A172 (cell line): Measurements from ENCODE around the gene BRIP1. TPM values are rescaled to one million over a fixed set of nuclear protein-coding genes. Genes with fewer than 3 reads are reported as not detected.
A peak's percentile ranks its signal among the peaks of the same experiment; 100 is the strongest.
"Not testable (repeated sequence)": the region's sequence is repeated elsewhere in the genome, so short reads cannot be mapped to it uniquely, and the experiment has no call there.

Experiments
- DNase-seq: peaks from one replicate; pipeline ENCODE4 v3.0.0-alpha.2; 2015; ENCODE audit warnings: low spot score
- total RNA-seq: library from RNA; depleted of rRNA; stranded (reverse); fragments of >200 nt; shearing (Covaris generic); gene quantifications from 2 replicates; pipeline ENCODE4 v1.2.3, GENCODE V29; 2014

The BRIP1 gene
- total RNA-seq, 1 experiment from 2014 or later: 18.4 TPM

DNA sequence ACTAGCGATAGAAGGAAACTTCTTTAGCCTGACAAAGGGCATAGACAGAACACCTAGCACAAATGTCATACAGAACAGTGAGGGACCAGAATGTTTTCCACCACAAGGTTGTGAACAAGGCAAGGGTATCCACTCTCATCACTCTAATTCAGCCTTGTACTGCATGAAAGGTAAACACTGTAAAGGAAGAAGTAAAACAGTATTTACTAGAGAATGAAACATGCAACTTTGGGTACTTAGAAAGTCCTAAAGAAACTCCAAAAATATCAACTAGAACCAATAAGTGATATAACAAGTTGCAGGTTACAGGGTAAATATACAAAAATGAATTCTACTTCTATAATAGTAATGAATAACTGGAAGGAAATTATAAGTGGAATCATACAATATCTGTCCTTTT is 32.2 kb downstream of the BRIP1 start:
- DNase-seq: no peak

DNA sequence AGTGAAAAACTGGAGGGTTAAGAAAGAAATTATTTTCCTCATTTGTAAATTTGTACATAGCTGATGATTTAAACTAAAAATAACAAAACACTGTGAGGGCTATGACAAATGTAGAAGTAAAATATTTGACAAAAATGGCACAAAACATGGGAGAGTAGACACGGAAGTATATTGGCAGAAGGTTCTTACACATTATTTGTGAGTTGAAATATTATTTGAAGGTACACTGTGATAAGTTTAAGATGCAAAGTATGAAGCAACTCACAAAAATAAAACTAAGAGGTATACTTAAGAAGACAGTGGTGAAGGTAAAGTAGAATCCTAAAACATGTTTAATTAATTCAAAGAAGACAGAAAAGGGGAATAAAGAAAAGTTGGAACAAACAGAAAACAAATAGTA is 34.6 kb downstream of the BRIP1 start:
- no peak for DNase-seq

DNA sequence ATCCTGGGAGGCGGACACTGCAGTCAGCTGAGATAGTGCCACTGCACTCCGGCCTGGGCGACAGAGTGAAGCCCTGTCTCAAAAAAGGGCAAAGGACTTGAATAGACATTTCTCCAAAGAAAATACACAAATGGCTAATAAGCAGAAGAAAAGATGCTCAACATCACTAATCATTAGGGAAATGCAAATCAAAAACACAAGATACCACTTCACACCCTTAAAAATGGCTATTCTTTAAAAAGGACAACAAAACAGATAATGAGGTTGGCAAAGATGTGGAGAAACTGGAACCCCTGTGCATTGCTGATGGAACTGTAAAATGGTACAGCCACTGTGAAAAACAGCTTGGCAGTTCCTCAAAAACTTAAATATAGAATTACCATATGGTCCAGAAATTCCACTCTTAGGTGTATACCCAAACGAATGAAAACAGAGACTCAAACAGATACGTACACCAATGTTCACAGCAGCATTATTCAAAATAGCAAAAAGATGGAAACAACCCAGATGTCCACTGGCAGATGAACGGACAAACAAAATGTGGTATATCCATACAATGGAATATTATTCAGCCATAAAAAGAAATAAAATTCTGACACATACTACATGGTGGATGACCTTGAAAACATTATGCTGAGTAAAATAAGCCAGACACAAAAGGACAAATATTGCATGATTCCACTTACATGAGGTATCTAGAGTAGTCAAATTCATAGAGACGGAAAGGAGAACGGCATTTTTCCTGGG is 35.5 kb downstream of the BRIP1 start:
- no peak for DNase-seq

- not testable (repeated sequence) for DNase-seq
Measured at GRCh38 chr17:61826866-61827265, 36.5 kb downstream of the BRIP1 start.

DNA sequence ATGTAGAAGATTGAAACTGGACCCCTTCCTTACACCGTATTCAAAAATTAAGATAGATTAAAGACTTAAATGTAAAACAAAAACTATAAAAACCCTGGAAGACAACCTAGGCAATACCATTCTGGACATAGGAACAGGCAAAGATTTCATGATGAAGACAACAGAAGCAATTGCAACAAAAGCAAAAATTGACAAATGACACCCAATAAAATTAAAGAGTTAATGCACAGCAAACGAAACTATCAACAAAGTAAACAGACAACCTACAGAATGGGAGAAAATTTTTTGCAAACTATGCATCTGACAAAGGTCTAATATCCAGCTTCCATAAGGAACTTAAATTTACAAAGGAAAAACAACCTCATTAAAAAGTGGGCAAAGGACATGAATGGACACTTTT is 37.1 kb downstream of the BRIP1 start:
- DNase-seq: not testable (repeated sequence)

- DNase-seq: no peak
Measured at GRCh38 chr17:61825448-61826137, 37.7 kb downstream of the BRIP1 start.

DNA sequence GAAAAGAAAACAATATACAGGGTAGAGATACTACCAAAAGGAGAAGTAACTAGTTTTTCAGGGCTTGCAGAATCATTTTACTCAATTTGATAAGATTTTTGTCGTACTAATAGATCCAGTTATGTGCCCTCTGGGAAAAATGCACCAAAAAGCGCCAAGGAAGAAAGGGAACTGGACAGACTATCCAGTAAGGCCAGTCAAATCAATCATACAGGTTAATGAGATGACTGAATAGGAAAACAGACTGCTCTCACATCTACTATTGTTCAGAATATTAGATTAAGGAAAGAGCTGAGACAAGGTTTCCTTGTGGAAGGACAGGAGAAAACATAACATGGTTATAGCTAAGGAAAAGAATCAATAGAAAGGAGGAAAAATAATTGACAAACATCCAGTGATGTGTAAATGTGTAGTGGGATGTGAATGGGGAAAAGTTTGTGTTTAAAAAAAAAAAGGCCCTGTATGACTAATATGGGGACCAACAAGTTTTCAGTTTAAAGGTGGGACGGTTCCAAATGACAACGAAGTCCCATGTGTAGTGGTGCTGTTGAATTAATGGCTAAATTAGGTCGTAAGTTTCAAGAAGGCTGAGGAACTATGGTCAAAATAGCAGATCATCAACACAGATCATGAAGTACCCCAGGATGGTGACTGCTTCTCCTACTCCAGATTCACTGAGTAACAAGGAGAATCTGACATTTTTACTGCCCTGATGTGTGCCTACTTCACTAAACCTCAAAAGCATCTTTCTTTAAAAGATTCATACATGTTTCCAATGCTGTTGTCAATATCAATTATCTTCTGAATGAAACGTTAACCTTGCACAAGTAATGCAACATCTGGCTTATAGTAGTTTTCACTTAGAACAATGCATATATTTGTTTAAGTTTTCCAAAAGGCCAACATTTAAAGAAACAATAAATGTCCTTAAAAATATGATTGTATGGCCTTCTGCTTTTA is 40.7 kb downstream of the BRIP1 start:
- DNase-seq: no peak

DNA sequence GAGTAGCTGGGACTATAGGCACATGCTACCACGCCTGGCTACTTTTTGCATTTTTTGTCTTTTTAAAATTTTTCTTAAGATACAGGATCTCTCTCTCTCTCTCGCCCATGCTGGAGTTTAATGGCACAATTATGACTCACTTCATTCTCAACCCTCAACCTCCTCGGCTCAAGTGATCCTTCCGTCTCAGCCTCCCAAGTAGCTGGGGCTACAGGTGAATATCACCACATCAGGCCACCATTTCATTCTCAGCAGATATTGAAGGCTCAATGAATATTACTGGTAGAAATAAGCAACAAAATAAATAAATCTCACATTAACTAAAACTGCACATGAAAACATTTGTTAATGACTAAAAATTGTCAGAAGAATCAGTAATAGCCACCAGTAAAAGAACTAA is 41.7 kb downstream of the BRIP1 start:
- no peak for DNase-seq

GRCh38 chr17:61819265-61819664 is 44.1 kb downstream of the BRIP1 start:
- not testable (repeated sequence) for DNase-seq

- no peak for DNase-seq
Measured at GRCh38 chr17:61818225-61818624, 45.1 kb downstream of the BRIP1 start.

DNA sequence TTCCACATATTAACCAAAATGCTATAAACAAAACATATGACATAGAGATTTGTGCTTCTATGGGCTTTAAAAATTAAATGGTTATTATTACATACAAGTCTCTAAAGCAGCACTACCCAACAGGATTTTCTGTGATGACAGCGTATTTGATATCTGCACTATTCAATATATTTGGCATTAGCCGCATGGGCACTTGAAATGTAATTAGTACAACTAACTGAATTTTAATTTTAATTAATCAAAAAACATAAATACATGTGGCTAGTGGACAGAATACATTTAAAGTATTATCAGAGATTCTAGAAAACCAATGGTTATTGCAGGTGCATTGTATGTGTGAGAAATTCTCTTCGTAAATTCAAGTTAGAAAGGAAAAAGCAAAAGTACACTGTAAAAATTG is 45.9 kb downstream of the BRIP1 start:
- no peak for DNase-seq

DNA sequence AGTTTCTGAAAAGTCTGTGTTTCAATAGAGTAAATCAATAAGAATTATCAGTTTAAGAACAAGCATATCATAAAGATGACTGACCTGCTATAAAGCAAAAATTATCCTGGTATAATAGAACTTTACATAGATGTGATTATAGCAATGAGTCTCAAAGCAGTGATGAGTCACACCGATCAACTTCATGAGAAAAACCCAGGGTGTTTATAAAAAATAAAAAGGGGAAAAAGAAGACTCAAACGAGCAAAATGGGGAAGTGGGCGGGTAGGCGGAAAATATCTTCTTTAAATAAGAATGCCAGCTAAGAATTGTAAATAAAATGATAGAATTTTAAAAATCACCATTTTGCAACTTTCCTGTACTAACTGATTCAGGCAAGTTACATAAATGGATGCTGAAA is 46.8 kb downstream of the BRIP1 start:
- no peak for DNase-seq

- no peak for DNase-seq
Measured at GRCh38 chr17:61815863-61816503, 47.3 kb downstream of the BRIP1 start.

DNA sequence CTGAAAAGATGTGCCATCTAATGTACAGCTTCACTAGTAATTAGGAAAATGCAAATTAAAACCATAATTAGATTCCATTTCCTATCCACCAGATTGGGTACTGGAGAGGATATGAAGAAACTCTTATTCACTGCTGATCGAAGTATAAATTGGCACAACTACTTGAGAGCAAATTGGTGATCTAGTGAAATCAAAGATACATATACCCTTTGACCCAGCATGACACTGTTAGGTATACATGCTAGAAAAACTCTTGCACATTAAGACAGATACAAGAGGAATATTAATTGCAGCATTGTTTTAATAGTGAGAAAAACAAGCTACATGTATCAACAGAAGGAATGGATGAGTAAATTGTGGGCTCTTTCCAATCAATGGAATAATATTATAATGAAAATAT is 48.8 kb downstream of the BRIP1 start:
- DNase-seq: no peak

- no peak for DNase-seq
Measured at GRCh38 chr17:61813211-61813610, 50.1 kb downstream of the BRIP1 start.

GRCh38 chr17:61812747-61813146 is 50.6 kb downstream of the BRIP1 start:
- no peak for DNase-seq

DNA sequence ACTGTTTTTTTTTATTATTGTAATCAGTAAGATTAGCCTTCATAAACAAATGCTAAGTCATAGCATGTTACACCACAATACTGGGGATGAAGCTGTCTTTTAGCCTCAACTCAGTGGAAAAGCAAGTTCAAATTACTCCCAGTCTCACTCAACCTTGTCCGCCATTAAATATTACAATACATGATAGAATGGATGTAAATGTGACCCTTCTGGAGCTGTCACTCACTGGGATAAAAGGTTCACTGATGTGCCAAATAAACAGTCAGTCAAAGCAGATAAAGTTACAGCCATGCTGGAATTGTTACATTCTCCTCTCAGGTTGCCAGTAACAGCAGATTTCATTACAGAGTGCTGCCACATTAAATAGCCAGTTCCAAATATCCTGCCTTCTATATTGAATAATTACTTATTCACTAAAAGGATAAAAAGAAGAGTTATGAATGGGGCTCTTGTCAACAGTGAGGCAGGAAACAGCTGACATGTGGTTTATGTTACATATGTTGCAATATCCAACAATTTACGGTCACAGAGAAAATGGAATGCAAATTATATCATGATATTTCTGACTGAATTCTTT is 53.4 kb downstream of the BRIP1 start:
- no peak for DNase-seq

GRCh38 chr17:61808442-61808841 is 54.9 kb downstream of the BRIP1 start:
- no peak for DNase-seq

GRCh38 chr17:61806936-61807335 is 56.4 kb downstream of the BRIP1 start:
- DNase-seq: no peak

- no peak for DNase-seq
Measured at GRCh38 chr17:61806081-61806828, 57.1 kb downstream of the BRIP1 start.

- peak; percentile 37 for DNase-seq
Measured at GRCh38 chr17:61805399-61805798, 57.9 kb downstream of the BRIP1 start.
